Mesendoderm (in vitro differentiated cells): ENCODE results near the gene ZNF629.

Experiments
- DNase-seq: peaks from one replicate; pipeline ENCODE4 v3.0.0; 2013
- H2AK5ac ChIP-seq: 2 replicates; pipeline ENCODE4 v1.6.1; 2013; ENCODE audit warnings: low read length, inconsistent platforms
- H2BK120ac ChIP-seq: 2 replicates; pipeline ENCODE4 v1.6.1; 2013; ENCODE audit warnings: low read depth, mild to moderate bottlenecking, low read length, moderate library complexity, mixed read lengths
- H2BK15ac ChIP-seq: replicated peaks from 2 replicates; pipeline ENCODE4 v1.6.1; 2013; ENCODE audit warnings: low read depth, mild to moderate bottlenecking, moderate library complexity
- H2BK5ac ChIP-seq: 2 replicates; pipeline ENCODE4 v1.6.1; 2013; ENCODE audit warnings: low read length, inconsistent platforms
- H3K18ac ChIP-seq: 2 replicates; pipeline ENCODE4 v1.6.1; 2013; ENCODE audit warnings: mild to moderate bottlenecking, low read length, mixed read lengths
- H3K23ac ChIP-seq: one replicate; pipeline ENCODE4 v1.6.1; 2013; ENCODE audit warnings: low read length
- H3K27ac ChIP-seq: 2 replicates; pipeline ENCODE4 v1.5.1; 2013; ENCODE audit warnings: low read depth, mild to moderate bottlenecking, inconsistent platforms, low read length, moderate library complexity
- H3K27me3 ChIP-seq: 2 replicates; pipeline ENCODE4 v1.6.1; 2013; ENCODE audit warnings: low read length, control low read depth, mild to moderate bottlenecking, inconsistent platforms; ENCODE audit not compliant: insufficient read depth, poor library complexity
- H3K36me3 ChIP-seq: 2 replicates; pipeline ENCODE4 v1.6.1; 2013; ENCODE audit warnings: low read length, inconsistent platforms; ENCODE audit not compliant: control insufficient read depth, insufficient read depth
- H3K4ac ChIP-seq: one replicate; pipeline ENCODE4 v1.6.1; 2013; ENCODE audit warnings: low read depth, mild to moderate bottlenecking, low read length, moderate library complexity
- H3K4me1 ChIP-seq: 2 replicates; pipeline ENCODE4 v1.6.1; 2013; ENCODE audit warnings: low read depth, low read length, inconsistent platforms; ENCODE audit not compliant: control insufficient read depth
- H3K4me2 ChIP-seq: 2 replicates; pipeline ENCODE4 v1.6.1; 2013; ENCODE audit warnings: low read length
- H3K4me3 ChIP-seq: 2 replicates; pipeline ENCODE4 v1.5.1; 2013; ENCODE audit warnings: mild to moderate bottlenecking, low read length
- H3K56ac ChIP-seq: one replicate; pipeline ENCODE4 v1.6.1; 2013; ENCODE audit warnings: low read length
- H3K79me1 ChIP-seq: 2 replicates; pipeline ENCODE4 v1.6.1; 2013; ENCODE audit warnings: low read length, inconsistent platforms
- H3K79me2 ChIP-seq: 2 replicates; pipeline ENCODE4 v1.6.1; 2013; ENCODE audit warnings: mild to moderate bottlenecking, low read length; ENCODE audit not compliant: control insufficient read depth, insufficient read depth
- H3K9ac ChIP-seq: 2 replicates; pipeline ENCODE4 v1.6.1; 2013; ENCODE audit warnings: low read length, inconsistent platforms
- H4K5ac ChIP-seq: one replicate; pipeline ENCODE4 v1.6.1; 2013; ENCODE audit warnings: low read length
- H4K8ac ChIP-seq: one replicate; pipeline ENCODE4 v1.6.1; 2013; ENCODE audit warnings: low read depth, mild to moderate bottlenecking, control low read depth, low read length, moderate library complexity
- WGBS: extraction: QIAGEN DNeasy Blood & Tissue Kit; methylation state at CpG from one replicate; pipeline ENCODE4 v1.1.7; 2013; ENCODE audit warnings: low lambda C conversion rate, missing lambda C conversion rate; ENCODE audit not compliant: insufficient coverage; ENCODE audit errors: extremely low coverage; 5-methylcytosine and 5-hydroxymethylcytosine counted together

Gene ZNF629

DNA sequence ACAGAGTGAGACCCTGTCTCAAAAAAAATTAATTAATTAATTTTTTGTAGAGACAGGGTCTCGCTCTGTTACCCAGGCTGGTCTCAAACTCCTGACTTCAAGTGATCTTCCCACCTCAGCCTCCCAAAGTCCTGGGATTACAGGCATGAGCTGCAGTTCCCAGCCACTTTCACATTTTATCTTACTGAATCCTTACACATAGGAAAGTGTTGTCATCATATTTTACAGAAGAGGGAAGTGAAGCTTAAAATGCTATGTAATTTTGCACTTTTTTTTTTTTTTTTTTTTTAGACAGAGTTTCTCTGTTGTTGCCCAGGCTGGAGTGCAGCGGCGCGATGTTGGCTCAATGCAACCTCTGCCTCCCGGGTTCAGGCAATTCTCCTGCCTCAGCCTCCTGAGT, 21.1 kb upstream of the ZNF629 start:
- no peak overlapping the region for H3K23ac ChIP-seq
- no peak overlapping the region for H3K56ac ChIP-seq
- H3K18ac ChIP-seq, result no peak overlapping the region
- no peak overlapping the region for H3K27ac ChIP-seq
- H2BK120ac ChIP-seq, result no peak overlapping the region
- no peak overlapping the region for H2AK5ac ChIP-seq
- H3K36me3 ChIP-seq, result no peaks in the 10 kb centered on the region
- no peak overlapping the region for H2BK15ac ChIP-seq
- no peak overlapping the region for H3K4me3 ChIP-seq
- H3K4me1 ChIP-seq, result peaks cover 3% of the 10 kb centered on the region
- no peak overlapping the region for H3K4ac ChIP-seq
- no peak overlapping the region for H4K5ac ChIP-seq
- DNase-seq, result no peak
- no peak overlapping the region for H4K8ac ChIP-seq
- H3K79me1 ChIP-seq, result no peaks in the 10 kb centered on the region
- no peaks in the 10 kb centered on the region for H3K27me3 ChIP-seq
- no peaks in the 10 kb centered on the region for H3K79me2 ChIP-seq
- no CpG with 5 or more reads among the region's 5 CpGs for WGBS
- no peak overlapping the region for H3K4me2 ChIP-seq
- H3K9ac ChIP-seq, result no peak overlapping the region
- H2BK5ac ChIP-seq, result no peak overlapping the region

DNA sequence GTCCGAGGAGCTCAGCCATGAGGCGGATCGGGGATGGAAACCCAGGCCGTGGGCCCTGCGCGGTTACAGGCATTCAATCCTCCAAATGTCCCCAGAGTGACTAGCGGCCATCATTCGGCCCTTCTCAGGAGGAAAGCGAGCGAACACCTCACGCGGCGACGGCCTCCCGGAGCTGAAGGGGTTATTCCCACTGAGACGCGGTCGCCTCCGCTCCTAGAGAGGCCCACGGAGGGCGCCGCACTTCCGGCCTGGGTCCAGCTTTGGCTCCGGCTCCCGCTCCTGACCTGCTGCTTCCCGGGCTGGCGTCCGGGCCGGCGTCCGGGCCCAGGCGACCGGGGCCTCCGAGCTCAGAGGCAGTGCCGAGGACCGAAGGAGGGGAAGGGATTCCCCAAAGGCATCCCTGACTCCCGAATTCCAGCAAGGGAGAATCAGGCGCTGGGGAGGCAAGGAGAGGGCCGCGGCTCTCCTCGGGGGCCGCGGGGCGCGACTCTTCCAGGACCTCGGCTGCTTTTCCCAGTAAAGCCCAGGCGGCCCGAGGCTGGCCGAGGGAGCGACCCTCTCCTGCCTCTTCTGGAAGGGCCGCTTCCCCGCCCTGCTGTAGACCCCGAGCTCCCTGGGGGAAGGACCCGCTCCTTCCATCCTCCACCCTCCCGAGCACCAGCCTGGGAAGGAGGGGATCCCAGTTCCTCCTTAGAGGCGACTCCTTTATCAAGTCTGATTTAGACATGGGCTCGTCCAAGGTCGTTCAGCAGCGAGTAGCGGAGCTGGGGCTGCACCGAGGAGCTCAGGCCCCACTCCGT, 18.6 kb upstream of the ZNF629 start:
- H3K18ac ChIP-seq, result peak overlapping the region; percentile 62
- H3K23ac ChIP-seq, result peak overlapping the region; percentile 94
- H4K5ac ChIP-seq, result peak overlapping the region; percentile 81
- H3K27me3 ChIP-seq, result no peaks in the 10 kb centered on the region
- H2BK120ac ChIP-seq, result no peak overlapping the region
- no peak overlapping the region for H2BK5ac ChIP-seq
- H3K79me2 ChIP-seq, result no peaks in the 10 kb centered on the region
- H2AK5ac ChIP-seq, result peak overlapping the region; percentile 94
- H4K8ac ChIP-seq, result peak overlapping the region; percentile 58
- H3K4me3 ChIP-seq, result peak overlapping the region; percentile 91
- peaks cover 3% of the 10 kb centered on the region for H3K4me1 ChIP-seq
- no peaks in the 10 kb centered on the region for H3K36me3 ChIP-seq
- peak overlapping the region; percentile 83 for H3K56ac ChIP-seq
- no peaks in the 10 kb centered on the region for H3K79me1 ChIP-seq
- peak overlapping the region; percentile 99 for H3K4me2 ChIP-seq
- H3K9ac ChIP-seq, result peak overlapping the region; percentile 93
- H3K27ac ChIP-seq, result peak overlapping the region; percentile 88
- no CpG with 5 or more reads among the region's 62 CpGs for WGBS
- H2BK15ac ChIP-seq, result no peak overlapping the region
- peak; percentile 85 for DNase-seq
- peak overlapping the region; percentile 74 for H3K4ac ChIP-seq

- Histone ChIP-seq H2BK15ac (no peak overlapping the region), H2AK5ac (no peak overlapping the region), H3K79me1 (no peaks in the 10 kb centered on the region), H2BK5ac (no peak overlapping the region), H3K4ac (peak overlapping the region; percentile 60), H4K5ac (peak overlapping the region; percentile 26), H3K23ac (no peak overlapping the region), H3K9ac (peak overlapping the region; percentile 93), H3K18ac (peak overlapping the region; percentile 62), H3K4me1 (peaks cover 3% of the 10 kb centered on the region), H3K4me2 (peak overlapping the region; percentile 23), H3K56ac (peak overlapping the region; percentile 83), H2BK120ac (no peak overlapping the region), H3K27me3 (no peaks in the 10 kb centered on the region), H3K79me2 (no peaks in the 10 kb centered on the region), H4K8ac (peak overlapping the region; percentile 58), H3K4me3 (no peak overlapping the region), H3K36me3 (no peaks in the 10 kb centered on the region), H3K27ac (no peak overlapping the region)
- DNase-seq, result no peak
- WGBS, result no CpG with 5 or more reads among the region's 8 CpGs
Observed at GRCh38 chr16:30805056-30805369, 18.0 kb upstream of the ZNF629 start.

GRCh38 chr16:30802936-30803335, 15.9 kb upstream of the ZNF629 start:
- Histone ChIP-seq H4K5ac (no peak overlapping the region), H2BK120ac (no peak overlapping the region), H3K18ac (no peak overlapping the region), H2BK15ac (no peak overlapping the region), H3K4me3 (no peak overlapping the region), H2BK5ac (no peak overlapping the region), H3K79me1 (no peaks in the 10 kb centered on the region), H2AK5ac (no peak overlapping the region), H3K4me2 (no peak overlapping the region), H3K56ac (no peak overlapping the region), H3K27ac (no peak overlapping the region), H3K4me1 (peaks cover 3% of the 10 kb centered on the region), H3K36me3 (no peaks in the 10 kb centered on the region), H3K4ac (no peak overlapping the region), H3K27me3 (no peaks in the 10 kb centered on the region), H3K9ac (no peak overlapping the region), H4K8ac (no peak overlapping the region), H3K79me2 (no peaks in the 10 kb centered on the region), H3K23ac (no peak overlapping the region)
- WGBS, result no CpG with 5 or more reads among the region's 3 CpGs
- DNase-seq, result no peak

GRCh38 chr16:30797670-30798309, 10.8 kb upstream of the ZNF629 start:
- Histone ChIP-seq H3K79me1 (no peaks in the 10 kb centered on the region), H2BK120ac (no peak overlapping the region), H3K9ac (no peak overlapping the region), H3K4me2 (no peak overlapping the region), H3K27me3 (no peaks in the 10 kb centered on the region), H3K4ac (no peak overlapping the region), H3K4me3 (no peak overlapping the region), H3K23ac (no peak overlapping the region), H3K36me3 (no peaks in the 10 kb centered on the region), H2BK15ac (no peak overlapping the region), H3K4me1 (no peaks in the 10 kb centered on the region), H4K8ac (no peak overlapping the region), H2AK5ac (no peak overlapping the region), H3K56ac (no peak overlapping the region), H3K79me2 (no peaks in the 10 kb centered on the region), H3K27ac (no peak overlapping the region), H3K18ac (no peak overlapping the region), H4K5ac (no peak overlapping the region), H2BK5ac (no peak overlapping the region)
- peak; percentile 50 for DNase-seq
- WGBS, result no CpG with 5 or more reads among the region's 8 CpGs
